ENCODE measurements around the gene PRKCA.
"Not testable (repeated sequence)": the region's sequence is repeated elsewhere in the genome, so short reads cannot be mapped to it uniquely, and the experiment has no call there.

Gene PRKCA

GRCh38 chr17:66326476-66327047 is 24.1 kb downstream of the PRKCA start:
- DNase-seq (ENCODE audit: low read depth in 2 of 2), result no peak

GRCh38 chr17:66330646-66331037 is 28.2 kb downstream of the PRKCA start:
- no peak for DNase-seq (ENCODE audit: low read depth in 2 of 2)

- no peak for DNase-seq (ENCODE audit: low read depth in 2 of 2)
Measured at GRCh38 chr17:66331038-66331816, 28.8 kb downstream of the PRKCA start.

GRCh38 chr17:66335797-66336196 is 33.4 kb downstream of the PRKCA start:
- DNase-seq (ENCODE audit: low read depth in 2 of 2), result no peak

GRCh38 chr17:66337268-66337667 is 34.9 kb downstream of the PRKCA start:
- no peak for DNase-seq (ENCODE audit: low read depth in 2 of 2)

- DNase-seq (ENCODE audit: low read depth in 2 of 2), result no peak
Measured at GRCh38 chr17:66337866-66338485, 35.6 kb downstream of the PRKCA start.

GRCh38 chr17:66338937-66339336 is 36.5 kb downstream of the PRKCA start:
- DNase-seq (ENCODE audit: low read depth in 2 of 2), result no peak

- DNase-seq (ENCODE audit: low read depth in 2 of 2), result no peak
Measured at GRCh38 chr17:66339561-66339960, 37.1 kb downstream of the PRKCA start.

- DNase-seq (ENCODE audit: low read depth in 2 of 2), result no peak
Measured at GRCh38 chr17:66340720-66341119, 38.3 kb downstream of the PRKCA start.

GRCh38 chr17:66341462-66341861 is 39.0 kb downstream of the PRKCA start:
- DNase-seq (ENCODE audit: low read depth in 2 of 2), result no peak

GRCh38 chr17:66342263-66342662 is 39.9 kb downstream of the PRKCA start:
- not testable (repeated sequence) for DNase-seq (ENCODE audit: low read depth in 2 of 2)

- no peak for DNase-seq (ENCODE audit: low read depth in 2 of 2)
Measured at GRCh38 chr17:66343531-66344078, 41.2 kb downstream of the PRKCA start.

GRCh38 chr17:66344473-66344872 is 42.1 kb downstream of the PRKCA start:
- DNase-seq (ENCODE audit: low read depth in 2 of 2), result no peak

GRCh38 chr17:66345264-66345663 is 42.9 kb downstream of the PRKCA start:
- DNase-seq (ENCODE audit: low read depth in 2 of 2), result no peak

- not testable (repeated sequence) for DNase-seq (ENCODE audit: low read depth in 2 of 2)
Measured at GRCh38 chr17:66345949-66346638, 43.7 kb downstream of the PRKCA start.

GRCh38 chr17:66347661-66348514 is 45.5 kb downstream of the PRKCA start:
- no peak for DNase-seq (ENCODE audit: low read depth in 2 of 2)

- peak; percentile 27 to 49 for DNase-seq (ENCODE audit: low read depth in 2 of 2)
Measured at GRCh38 chr17:66348584-66349165, 46.3 kb downstream of the PRKCA start.

GRCh38 chr17:66349521-66350254 is 47.3 kb downstream of the PRKCA start:
- DNase-seq (ENCODE audit: low read depth in 2 of 2), result no peak

GRCh38 chr17:66350576-66350975 is 48.2 kb downstream of the PRKCA start:
- DNase-seq (ENCODE audit: low read depth in 2 of 2), result not testable (repeated sequence)

GRCh38 chr17:66351033-66351432 is 48.6 kb downstream of the PRKCA start:
- DNase-seq (ENCODE audit: low read depth in 2 of 2), result no peak

All from fibroblast of skin of left biceps (primary cell).